GM18505 (cell line): Measurements from ENCODE around the gene COL8A2.

Experiments used
- ATAC-seq: cut with Tn5 transposase; IDR thresholded peaks from one replicate; pipeline ENCODE4 v1.9.1; 2021; ENCODE audit not compliant: unreplicated experiment
- POLR2A ChIP-seq: IDR thresholded peaks from 4 replicates; pipeline ENCODE4 v1.6.1; 2011; ENCODE audit warnings: borderline replicate concordance; ENCODE audit not compliant: insufficient read depth, insufficient read length; ENCODE audit errors: extremely low read depth

Gene COL8A2

GRCh38 chr1:36099681-36100341, 25.2 kb downstream of the COL8A2 start:
- ATAC-seq, result no peak
- no peak for TF ChIP-seq POLR2A

DNA sequence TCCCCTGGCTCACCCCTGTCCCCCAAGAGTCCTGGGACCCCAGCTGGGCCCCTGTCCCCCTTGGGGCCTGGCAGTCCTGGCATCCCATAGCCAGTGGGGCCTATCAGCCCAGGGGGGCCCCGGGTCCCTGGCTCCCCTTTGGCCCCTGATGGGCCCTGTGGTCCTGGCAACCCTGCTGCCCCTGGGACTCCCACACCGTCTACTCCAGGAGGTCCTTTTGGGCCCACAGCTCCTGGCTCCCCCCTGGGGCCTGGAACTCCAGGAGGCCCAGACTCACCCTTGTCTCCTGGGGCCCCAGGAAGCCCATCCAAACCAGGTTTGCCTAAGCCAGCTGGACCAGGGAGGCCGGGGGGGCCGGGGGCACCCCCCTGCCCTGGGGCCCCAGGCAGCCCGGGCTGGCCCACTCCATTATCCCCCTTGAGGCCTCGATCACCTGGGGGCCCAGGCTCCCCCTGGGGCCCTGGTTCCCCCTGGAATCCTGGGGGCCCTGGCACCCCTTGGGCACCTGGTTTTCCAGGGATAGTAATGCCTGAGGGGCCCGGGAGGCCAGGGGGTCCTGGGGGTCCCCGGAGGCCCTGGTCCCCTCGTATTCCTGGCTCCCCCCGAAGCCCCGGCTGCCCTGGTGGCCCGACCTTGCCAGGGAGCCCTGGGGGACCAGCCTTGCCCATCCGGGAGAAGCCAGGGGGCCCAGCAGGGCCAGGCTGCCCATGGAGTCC, 26.2 kb downstream of the COL8A2 start:
- ATAC-seq, result no peak
- TF ChIP-seq POLR2A, result no peak

DNA sequence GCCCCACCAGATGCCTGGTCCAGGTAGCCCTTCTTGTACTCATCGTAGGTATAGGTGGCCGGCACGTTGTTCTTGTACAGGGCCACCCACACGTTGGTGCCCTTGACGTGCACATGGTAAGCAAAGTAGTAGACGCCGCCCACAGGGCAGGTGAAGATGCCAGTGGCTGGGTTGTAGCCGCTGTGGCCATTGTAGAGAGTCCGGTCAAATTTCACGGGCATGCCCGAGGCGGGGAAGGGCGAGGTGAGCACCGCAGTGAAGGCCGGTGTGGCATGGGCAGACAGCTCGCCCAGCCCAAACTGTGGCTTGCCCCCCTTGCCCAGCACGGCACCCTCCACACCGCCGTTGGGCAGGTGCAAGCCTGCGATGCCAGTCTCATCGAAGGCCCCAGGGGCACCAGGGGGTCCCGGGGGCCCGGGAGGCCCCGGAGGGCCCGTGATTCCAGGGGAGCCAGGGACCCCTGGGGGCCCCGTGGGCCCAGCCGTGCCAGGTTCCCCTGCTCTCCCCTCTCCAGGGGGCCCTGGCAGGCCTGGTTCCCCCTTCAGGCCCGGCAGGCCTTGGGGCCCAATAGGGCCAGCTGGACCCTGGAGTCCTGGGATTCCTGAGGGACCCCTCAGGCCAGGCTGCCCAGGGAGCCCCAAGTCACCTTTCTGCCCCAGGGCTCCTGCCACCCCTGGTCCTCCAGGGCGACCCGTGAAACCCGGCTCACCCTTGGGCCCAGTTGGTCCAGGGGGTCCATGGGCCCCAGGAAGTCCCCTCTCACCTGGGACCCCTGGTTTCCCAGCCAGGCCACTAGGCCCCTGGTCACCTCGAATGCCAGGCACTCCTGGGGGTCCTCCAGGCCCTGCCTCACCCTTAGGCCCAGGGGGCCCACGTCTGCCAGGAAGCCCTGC, 27.1 kb downstream of the COL8A2 start:
- no peak for ATAC-seq
- no peak for TF ChIP-seq POLR2A

DNA sequence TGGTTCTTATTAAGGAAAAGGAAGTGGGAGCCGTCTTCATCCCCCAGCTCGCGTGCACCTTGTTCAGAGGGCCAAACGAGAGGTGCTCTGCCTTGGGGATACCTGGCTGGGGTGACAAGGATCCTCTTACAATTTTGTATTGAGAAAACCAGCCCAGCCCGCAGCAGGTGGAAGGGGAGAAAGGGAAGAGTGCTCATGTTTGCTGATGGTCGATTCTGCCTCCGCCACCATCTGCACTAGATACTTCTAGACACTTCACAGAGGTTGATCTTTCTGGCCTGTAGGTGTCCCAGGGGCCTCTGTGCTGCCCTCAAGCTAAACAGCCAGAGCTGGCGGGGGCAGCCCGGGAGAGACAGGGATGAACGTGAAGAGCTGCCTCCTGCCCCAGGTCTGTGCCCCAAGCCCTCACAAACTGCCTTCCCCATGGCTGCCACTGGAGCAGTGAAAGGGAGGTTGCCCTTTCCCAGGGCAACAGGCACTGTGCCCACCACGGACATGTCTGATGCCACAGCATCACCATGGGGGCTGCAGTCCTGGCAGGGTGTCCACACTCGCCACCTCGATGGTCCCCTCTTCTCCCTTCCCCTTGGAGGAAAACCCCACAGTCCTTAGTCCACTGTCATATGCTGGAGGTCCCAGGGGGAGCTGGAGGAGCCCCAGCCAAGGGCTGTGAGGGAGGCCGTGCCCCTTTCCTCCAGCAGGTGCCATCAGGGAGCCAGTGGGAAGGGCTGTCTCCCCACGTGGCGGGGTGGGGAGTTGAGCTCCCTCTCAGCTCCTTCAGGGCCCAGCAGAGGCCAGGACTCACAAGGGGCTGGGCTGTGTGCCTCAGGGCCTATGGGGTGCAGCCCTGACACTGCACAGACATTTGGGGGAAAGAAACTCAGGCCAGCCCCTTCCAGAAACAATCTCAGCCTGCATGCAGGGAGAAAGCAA, 28.3 kb downstream of the COL8A2 start:
- ATAC-seq, result no peak
- TF ChIP-seq POLR2A, result peak; percentile 13

- ATAC-seq, result no peak
- no peak for TF ChIP-seq POLR2A
Measured at GRCh38 chr1:36095760-36096405, 29.1 kb downstream of the COL8A2 start.

- ATAC-seq, result no peak
- no peak for TF ChIP-seq POLR2A
Measured at GRCh38 chr1:36094621-36095061, 30.4 kb downstream of the COL8A2 start.

- no peak for ATAC-seq
- TF ChIP-seq POLR2A, result no peak
Measured at GRCh38 chr1:36093929-36094328, 31.1 kb downstream of the COL8A2 start.

- ATAC-seq, result no peak
- no peak for TF ChIP-seq POLR2A
Measured at GRCh38 chr1:36093226-36093625, 31.8 kb downstream of the COL8A2 start.

GRCh38 chr1:36092798-36093185, 32.2 kb downstream of the COL8A2 start:
- no peak for TF ChIP-seq POLR2A
- ATAC-seq, result no peak

GRCh38 chr1:36092166-36092797, 32.7 kb downstream of the COL8A2 start:
- no peak for TF ChIP-seq POLR2A
- no peak for ATAC-seq

- no peak for TF ChIP-seq POLR2A
- no peak for ATAC-seq
Measured at GRCh38 chr1:36091698-36092097, 33.3 kb downstream of the COL8A2 start.

DNA sequence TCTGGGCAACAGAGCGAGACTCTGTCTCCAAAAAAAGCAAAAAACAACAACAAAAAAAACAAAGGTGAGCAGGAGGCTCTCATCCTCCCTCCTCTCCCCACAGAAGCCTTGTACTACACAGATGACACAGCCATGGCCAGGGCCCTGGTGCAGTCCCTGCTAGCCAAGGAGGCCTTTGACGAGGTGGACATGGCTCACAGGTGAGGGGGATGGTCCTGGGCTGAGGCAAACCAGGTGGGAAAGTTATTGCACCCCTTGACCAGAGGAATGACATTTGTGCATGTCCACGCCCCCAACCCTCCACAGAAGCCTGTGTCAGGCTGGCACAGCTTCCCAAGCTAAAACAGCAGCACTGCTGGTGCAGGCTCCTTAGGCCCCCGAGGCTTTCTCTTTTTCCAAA, 33.9 kb downstream of the COL8A2 start:
- ATAC-seq, result no peak
- TF ChIP-seq POLR2A, result no peak
